ENCODE measurements around the gene MRI1.
"Not testable (repeated sequence)": the region's sequence is repeated elsewhere in the genome, so short reads cannot be mapped to it uniquely, and the experiment has no call there.

MRI1 gene

GRCh38 chr19:13761423-13761822 lies 2.9 kb upstream of the MRI1 start:
- no peak for DNase-seq (ENCODE audit: low read depth in 3 of 3)

GRCh38 chr19:13762635-13763235 lies 1.6 kb upstream of the MRI1 start:
- no peak for DNase-seq (ENCODE audit: low read depth in 3 of 3)

DNA sequence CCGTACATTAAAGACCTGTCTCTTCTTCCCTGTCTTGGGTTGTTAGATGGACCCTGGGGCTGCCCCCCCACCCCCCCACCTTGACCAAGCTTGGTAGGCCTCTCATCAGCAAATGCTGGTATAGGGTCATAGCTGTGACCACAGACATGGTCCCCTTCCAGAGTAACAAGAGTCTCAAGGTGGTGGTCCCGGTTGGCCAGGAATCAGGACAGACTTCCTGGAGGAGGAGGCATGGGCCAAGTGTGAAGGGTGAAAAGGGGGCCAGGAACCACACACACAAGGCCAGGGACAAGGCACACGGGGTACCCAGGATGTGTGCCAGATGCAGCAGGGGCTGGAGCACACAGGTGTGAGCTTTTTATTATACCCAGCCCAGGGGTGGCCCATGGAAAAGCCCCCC lies 1.1 kb upstream of the MRI1 start:
- no peak for DNase-seq (ENCODE audit: low read depth in 3 of 3)

DNA sequence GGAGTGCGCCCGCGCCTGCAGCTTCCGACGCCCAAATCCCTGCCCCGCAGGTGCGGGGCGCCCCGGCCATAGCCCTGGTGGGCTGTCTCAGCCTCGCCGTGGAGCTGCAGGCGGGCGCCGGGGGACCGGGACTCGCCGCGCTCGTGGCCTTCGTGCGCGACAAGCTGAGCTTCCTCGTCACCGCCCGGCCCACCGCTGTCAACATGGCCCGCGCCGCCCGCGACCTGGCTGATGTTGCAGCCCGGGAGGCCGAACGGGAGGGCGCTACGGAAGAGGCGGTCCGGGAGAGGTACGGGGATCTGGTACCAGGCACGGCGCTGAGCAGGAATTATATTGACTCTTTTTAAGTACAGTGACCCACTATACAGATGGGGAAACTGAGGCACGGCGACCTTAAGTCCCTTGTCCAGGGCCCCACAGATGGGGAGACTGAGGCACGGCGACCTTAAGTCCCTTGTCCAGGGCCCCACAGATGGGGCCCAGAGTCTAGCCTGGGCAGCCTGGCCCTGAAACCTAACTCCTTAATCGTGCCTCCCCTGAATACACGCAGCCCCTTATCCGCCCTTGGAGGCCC lies 586 bp downstream of the MRI1 start:
- DNase-seq (ENCODE audit: low read depth in 3 of 3): peak in 1 of 3 donors; percentile 42

DNA sequence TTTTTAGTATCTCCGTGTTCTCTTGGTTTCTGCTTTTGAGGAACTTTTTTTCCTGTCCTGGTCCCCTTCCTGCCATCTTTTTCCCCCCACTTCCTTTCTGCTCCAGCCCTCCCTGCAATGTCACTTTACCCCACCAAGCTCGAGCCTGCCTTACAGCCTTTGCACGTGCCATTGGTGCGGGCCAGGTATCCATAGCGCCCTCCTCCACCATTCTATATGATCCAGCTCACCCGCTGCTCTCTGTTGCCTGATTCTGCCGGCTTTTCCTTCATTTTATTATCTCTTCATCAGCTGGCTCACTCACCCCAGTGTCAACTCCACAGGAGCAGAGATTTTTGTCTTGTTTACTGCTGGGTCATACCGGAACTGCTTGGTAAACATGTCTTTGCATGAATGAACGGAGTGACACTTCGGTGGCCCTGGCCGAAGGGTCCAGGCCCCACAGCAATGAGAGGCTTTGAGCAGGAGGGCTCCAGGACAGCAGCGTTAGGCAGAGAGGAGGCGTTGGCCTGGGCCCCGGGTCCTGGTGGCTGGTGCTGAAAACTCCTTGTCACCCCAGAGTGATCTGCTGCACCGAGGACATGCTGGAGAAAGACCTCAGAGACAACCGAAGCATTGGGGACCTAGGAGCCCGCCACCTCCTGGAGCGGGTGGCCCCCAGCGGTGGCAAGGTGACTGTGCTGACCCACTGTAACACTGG lies 1.2 kb downstream of the MRI1 start:
- DNase-seq (ENCODE audit: low read depth in 3 of 3): no peak

GRCh38 chr19:13766095-13766481 lies 1.8 kb downstream of the MRI1 start:
- DNase-seq (ENCODE audit: low read depth in 3 of 3): no peak

- no peak for DNase-seq (ENCODE audit: low read depth in 3 of 3)
Measured at GRCh38 chr19:13768510-13768909, 4.2 kb downstream of the MRI1 start.

DNA sequence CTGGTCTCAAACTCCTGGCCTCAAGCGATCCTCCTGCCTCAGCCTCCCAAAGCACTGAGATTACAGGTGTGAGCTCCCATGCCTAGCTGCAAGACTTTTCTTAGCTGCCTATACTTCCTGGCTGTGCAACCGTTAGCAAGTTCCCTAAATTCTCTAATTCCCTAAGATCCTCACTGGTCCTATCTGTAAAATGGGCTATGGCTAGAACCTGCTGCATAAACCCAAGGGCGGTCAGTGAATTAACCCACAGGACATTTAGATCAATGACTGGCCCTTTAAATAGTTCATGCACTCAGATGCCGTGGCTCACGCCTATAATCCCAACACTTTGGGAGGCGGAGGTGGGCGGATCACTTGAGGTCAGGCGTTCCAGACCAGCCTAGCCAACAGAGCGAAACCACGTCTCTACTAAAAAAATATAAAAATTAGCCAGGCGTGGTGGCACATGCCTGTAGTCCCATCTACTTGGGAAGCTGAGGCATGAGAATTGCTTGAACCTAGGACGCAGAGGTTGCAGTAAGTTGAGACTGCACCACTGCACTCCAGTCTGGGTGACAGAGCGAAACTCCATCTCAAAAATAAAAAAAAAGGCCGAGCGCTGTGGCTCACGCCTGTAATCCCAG lies 5.8 kb downstream of the MRI1 start:
- no peak for DNase-seq (ENCODE audit: low read depth in 3 of 3)

DNA sequence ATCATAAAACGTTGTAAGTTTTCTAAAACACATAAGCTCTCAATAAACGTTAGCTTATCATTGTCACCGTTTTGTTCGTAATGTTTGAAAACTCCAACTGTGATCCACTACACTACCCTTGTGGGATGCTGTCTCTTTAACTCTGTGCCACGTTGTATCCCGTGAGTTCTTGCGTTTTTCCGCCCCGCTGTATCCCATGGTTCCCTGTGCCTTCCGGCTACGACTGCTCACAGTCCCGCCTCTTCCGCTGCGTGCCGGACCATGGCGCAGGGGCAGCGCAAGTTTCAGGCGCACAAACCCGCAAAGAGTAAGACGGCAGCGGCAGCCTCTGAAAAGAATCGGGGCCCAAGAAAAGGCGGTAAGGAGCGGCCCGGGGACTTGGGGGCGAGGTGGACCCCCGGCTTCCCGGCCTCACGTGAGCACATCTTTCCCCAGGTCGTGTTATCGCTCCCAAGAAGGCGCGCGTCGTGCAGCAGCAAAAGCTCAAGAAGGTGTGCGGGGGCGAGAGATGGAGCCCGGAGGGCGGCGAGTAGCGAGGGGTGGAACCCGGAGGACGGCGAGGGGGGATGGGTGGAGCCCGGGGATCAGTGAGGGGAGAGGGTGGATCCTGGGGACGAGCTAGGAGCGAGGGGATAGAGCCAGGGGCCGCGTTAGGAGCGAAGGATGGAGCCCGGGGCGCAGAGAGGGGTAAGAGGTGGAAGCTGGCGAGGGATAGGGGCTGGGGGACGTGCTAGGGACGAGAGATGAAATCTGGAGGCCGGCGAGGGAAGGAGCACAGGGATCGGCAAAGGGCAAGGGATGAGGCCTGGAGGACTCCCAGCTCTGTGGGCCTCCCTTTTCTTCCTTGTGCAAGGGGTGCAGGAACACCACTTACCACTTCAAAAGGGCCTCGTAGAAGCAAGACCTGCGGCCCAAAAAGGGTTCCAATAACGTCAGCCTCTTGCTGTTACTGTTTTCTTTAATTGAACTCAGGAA lies 10.2 kb downstream of the MRI1 start, which contains the start of gene C19orf53:
Gene C19orf53, plus strand, starts transcription at position 240 of the 975 bp plus-strand sequence. Its CDS starts 22 bp downstream, at position 262.
- DNase-seq (ENCODE audit: low read depth in 3 of 3): peak; percentile 77 to 80 (median 79)

DNA sequence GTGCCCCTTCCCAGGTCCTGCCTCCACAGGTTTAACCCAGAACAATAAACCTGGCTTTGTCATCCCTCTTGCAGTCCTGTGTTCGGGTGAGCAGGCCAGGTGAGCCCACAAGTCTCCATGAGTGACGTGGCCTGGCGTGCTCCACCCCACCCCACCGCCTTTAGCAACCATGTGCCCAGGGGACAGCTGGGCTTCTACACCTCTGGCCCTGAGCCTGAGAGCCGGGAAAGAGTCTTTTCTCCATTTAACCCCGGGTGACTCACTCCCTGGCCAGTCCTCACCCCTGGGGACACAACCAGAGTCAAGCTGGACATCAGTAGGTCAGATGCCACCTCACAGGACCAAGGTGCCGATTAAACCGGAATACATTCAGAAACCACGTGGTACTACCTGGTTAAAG lies 14.1 kb downstream of the MRI1 start:
- no peak for DNase-seq (ENCODE audit: low read depth in 3 of 3)

DNA sequence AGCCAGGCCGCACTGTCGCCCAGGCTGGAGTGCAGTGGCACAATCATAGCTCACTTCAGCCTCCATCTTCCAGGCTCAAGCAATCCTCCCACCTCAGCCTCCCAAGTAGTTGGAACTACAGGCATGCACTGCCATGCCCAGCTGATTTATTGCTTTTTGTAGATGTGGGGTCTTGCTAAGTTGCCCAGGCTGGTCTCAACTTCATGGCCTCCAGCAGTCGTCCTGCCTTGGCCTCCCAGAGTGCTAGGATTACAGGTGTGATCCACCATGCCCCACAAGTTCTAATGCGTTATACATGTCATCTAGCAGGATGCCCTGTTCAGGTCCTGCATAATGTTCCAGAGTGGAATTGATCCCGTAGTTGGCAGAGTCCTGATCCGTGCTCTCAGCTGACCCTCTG lies 14.5 kb downstream of the MRI1 start:
- DNase-seq (ENCODE audit: low read depth in 3 of 3): no peak

DNA sequence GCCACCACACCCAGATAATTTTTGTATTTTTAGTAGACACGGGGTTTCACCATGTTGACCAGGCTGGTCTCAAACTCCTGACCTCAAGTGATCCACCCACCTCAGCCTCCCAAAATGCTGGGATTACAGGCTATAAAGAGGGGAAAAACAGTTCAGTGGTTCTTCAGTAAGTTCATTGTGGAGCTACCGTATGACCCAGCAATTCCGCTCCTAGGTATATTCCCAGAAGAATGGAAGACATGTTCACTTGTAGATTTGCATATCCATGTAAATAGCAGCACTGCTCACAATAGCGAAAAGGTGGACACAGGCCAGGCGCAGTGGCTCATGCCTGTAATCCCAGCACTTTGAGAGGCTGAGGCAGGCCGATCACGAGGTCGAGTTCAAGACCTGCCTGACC lies 15.5 kb downstream of the MRI1 start:
- DNase-seq (ENCODE audit: low read depth in 3 of 3): not testable (repeated sequence)

GRCh38 chr19:13781547-13781946 lies 17.2 kb downstream of the MRI1 start:
- no peak for DNase-seq (ENCODE audit: low read depth in 3 of 3)

DNA sequence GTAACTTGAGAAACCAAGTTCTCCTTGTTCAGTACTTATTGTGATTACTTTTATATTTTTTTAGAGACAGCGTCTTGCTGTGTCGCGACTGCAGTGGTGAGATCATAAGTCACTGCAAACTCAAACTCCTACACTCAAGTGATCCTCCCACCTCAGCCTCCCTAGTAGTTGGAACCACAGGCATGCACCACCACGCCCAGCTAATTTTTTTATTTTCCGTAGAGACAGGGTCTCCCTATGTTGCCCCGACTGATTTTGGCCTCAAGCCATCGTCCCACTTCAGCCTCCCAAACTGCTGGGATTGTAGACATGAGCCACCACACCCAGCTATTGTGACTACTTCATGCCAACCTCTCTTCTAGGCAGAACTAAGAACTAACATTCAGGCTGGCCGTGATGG lies 18.2 kb downstream of the MRI1 start:
- no peak for DNase-seq (ENCODE audit: low read depth in 3 of 3)

GRCh38 chr19:13783565-13784500 lies 19.5 kb downstream of the MRI1 start:
- no peak for DNase-seq (ENCODE audit: low read depth in 3 of 3)

DNA sequence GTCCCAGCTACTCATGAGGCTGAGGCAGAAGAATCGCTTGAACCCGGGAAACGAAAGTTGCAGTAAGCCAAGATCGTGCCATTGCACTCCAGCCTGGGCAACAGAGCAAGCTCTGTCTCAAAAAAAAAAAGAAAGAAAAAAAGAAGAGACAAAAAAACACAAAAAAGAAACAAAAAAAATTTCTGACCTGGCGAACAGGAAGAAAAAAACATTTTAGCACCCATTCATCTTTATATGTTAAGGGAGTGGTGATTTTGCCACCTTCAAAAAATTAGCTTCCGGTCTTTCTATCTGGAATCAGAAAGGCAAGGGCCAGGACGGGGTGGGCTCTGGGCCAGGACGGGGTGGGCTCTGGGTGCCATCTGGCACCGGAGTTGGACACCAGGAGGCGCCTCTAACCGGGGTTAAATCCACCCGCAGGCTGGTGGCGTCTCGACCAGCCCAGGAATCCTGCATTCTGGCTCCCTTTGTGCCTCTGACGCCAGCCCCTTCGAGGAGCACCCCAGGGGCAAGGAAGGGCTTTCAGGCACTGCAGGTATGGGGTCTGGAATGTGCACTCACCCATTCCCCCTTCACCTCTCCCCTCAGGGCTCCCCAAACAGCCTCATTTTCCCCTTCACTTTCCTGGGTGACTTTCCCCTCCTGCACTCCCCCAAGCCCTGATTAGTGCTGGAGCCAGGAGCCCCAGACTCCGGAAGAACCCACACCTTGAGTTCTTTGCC lies 20.6 kb downstream of the MRI1 start:
- DNase-seq (ENCODE audit: low read depth in 3 of 3): peak; percentile 46 to 73 (median 48)

DNA sequence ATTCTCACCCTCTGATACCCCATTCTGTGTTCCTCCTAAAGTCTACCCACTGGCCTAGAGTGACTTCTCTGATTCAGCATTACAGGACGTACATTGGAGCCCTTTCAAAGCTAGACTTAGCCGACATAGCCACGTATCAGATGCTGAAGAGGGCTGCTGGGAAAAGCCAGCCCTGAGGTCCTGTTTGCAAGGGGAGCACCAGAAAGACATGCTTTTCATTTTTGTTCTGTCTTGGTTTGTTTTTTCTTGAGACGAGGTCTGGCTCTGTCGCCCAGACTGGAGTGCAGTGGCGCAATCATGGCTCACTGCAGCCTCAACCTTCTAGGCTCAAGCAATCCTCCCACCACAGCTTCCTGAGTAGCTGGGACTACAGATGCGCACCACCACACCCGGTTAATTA lies 24.7 kb downstream of the MRI1 start:
- DNase-seq (ENCODE audit: low read depth in 3 of 3): no peak

GRCh38 chr19:13790354-13790753 lies 26.0 kb downstream of the MRI1 start:
- no peak for DNase-seq (ENCODE audit: low read depth in 3 of 3)

- DNase-seq (ENCODE audit: low read depth in 3 of 3): not testable (repeated sequence)
Measured at GRCh38 chr19:13793317-13793716, 29.0 kb downstream of the MRI1 start.

- DNase-seq (ENCODE audit: low read depth in 3 of 3): no peak
Measured at GRCh38 chr19:13794398-13794756, 30.1 kb downstream of the MRI1 start.

Data from stimulated activated CD4-positive, alpha-beta T cell treated with anti-CD3 and anti-CD28 coated beads, TNF-alpha, amount 100 ng/mL, for 48 hours (primary cell).